Measurements from ENCODE around the gene PLCL1. TPM values are rescaled to one million over a fixed set of nuclear protein-coding genes. Genes with fewer than 3 reads are reported as not detected.

The PLCL1 gene
- total RNA-seq, 4 donors from 2014 or later = 6.6 to 10.0 (median 7.9) TPM

DNA sequence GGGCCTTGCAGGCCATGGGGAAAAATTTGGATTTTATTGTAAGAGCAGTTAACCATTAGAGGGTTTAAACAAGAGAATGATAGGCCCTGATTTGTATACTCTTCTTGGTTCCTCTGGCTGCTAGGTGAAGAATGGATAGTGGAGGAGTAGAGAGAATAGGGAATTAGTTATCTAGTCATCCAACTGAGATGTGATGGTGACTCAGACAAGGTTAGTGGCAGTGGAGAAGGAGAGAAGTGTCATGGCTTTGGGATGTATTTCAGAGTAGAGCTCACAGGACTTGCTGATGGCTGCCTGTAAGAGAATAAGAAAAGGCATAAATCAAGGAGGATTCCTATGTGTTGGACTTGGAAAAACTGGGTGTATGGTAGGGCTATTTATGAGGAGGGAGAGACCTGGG, 169.4 kb downstream of the PLCL1 start:
- peaks cover 0 to 17% (median 0%) of the 10 kb centered on the region in 4 donors for H3K4me1 ChIP-seq
- no peak overlapping the region for H3K4me3 ChIP-seq
- no peak overlapping the region for H3K27ac ChIP-seq
- no peaks in the 10 kb centered on the region for H3K27me3 ChIP-seq
- H3K9me3 ChIP-seq = no peaks in the 10 kb centered on the region
- no peak for DNase-seq (ENCODE audit: low spot score in 2 of 2)
- TF ChIP-seq, protein P1, sequence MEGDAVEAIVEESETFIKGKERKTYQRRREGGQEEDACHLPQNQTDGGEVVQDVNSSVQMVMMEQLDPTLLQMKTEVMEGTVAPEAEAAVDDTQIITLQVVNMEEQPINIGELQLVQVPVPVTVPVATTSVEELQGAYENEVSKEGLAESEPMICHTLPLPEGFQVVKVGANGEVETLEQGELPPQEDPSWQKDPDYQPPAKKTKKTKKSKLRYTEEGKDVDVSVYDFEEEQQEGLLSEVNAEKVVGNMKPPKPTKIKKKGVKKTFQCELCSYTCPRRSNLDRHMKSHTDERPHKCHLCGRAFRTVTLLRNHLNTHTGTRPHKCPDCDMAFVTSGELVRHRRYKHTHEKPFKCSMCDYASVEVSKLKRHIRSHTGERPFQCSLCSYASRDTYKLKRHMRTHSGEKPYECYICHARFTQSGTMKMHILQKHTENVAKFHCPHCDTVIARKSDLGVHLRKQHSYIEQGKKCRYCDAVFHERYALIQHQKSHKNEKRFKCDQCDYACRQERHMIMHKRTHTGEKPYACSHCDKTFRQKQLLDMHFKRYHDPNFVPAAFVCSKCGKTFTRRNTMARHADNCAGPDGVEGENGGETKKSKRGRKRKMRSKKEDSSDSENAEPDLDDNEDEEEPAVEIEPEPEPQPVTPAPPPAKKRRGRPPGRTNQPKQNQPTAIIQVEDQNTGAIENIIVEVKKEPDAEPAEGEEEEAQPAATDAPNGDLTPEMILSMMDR (IDR thresholded peaks at IDR 0.05) = no peak
- TF ChIP-seq EP300 (IDR thresholded peaks at IDR 0.05) (no peak), POLR2A (IDR thresholded peaks at IDR 0.05) (no peak)
- no peaks in the 10 kb centered on the region for H3K36me3 ChIP-seq

DNA sequence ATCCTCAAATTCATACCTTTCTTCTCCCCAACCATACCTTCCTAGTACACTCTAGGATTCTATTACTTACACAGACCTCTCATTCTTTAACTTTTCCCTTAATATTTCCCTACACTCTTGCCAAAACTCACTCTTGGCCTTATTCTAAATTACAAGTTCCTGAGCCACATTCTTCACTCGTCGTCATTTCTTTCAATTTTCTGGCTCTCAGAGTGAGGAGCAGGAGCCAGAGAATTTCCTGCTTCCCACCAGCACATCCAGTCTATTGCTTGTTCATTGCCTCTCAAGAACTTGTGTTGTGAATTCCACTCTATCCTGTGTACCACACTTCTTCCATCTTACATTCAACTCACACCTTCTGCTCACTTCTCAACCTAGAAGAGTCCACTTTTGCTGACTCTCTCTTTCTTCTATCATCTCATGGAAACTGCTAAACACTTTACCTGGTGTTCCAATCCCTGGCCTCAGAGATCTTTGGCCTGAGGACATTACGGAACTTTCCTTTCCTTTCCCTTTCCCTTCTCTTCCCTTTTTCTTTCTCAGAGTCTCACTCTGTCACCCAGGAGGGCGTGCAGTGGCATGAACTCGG, 171.6 kb downstream of the PLCL1 start:
- H3K27me3 ChIP-seq = no peaks in the 10 kb centered on the region
- H3K27ac ChIP-seq = no peak overlapping the region
- H3K4me1 ChIP-seq = peaks cover 0 to 17% (median 0%) of the 10 kb centered on the region in 4 donors
- no peaks in the 10 kb centered on the region for H3K9me3 ChIP-seq
- TF ChIP-seq EP300 (IDR thresholded peaks at IDR 0.05) (no peak), POLR2A (IDR thresholded peaks at IDR 0.05) (no peak)
- TF ChIP-seq, protein P1 (IDR thresholded peaks at IDR 0.05) = no peak
- WGBS, 2 donors = 68 to 74% methylated on average over 5 of the region's 5 CpGs
- DNase-seq (ENCODE audit: low spot score in 2 of 2) = no peak
- H3K36me3 ChIP-seq = no peaks in the 10 kb centered on the region
- H3K4me3 ChIP-seq = no peak overlapping the region

- WGBS, 2 donors = 66 to 69% methylated on average over 4 of the region's 4 CpGs
- H3K4me1 ChIP-seq = no peaks in the 10 kb centered on the region
Measured at GRCh38 chr2:197978971-197979370, 174.6 kb downstream of the PLCL1 start.

DNA sequence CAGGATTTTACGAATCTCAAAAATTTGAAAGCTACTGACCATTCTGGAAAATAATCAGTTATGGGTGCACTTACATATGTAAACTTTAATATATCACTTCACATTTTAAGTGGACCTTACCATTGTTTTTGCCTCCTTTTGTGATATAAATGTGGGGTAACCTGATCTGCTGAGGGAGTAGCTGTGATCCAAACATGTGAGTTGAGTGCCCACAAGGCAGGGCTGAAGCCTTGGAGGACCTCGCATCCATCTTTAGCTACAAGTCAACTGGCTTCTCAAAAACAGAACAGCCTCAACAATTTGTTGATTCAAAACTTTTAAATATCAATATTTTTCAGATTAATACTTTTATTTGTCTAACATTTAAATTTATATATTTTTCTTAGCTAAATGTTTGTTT, 178.2 kb downstream of the PLCL1 start:
- Histone ChIP-seq H3K27me3 (no peaks in the 10 kb centered on the region), H3K4me3 (no peak overlapping the region), H3K9me3 (no peaks in the 10 kb centered on the region), H3K36me3 (no peaks in the 10 kb centered on the region), H3K27ac (no peak overlapping the region), H3K4me1 (no peaks in the 10 kb centered on the region)
- no peak for DNase-seq (ENCODE audit: low spot score in 2 of 2)
- 88 to 93% methylated on average over 2 of the region's 2 CpGs for WGBS, 2 donors
- TF ChIP-seq EP300 (IDR thresholded peaks at IDR 0.05) (no peak), POLR2A (IDR thresholded peaks at IDR 0.05) (no peak)
- TF ChIP-seq, protein P1 (IDR thresholded peaks at IDR 0.05) = no peak

More at GRCh38 chr2:197978971-197979370, 174.6 kb downstream of the PLCL1 start:
- DNase-seq (ENCODE audit: low spot score in 2 of 2) = no peak
- no peaks in the 10 kb centered on the region for H3K9me3 ChIP-seq
- H3K27ac ChIP-seq = no peak overlapping the region
- H3K36me3 ChIP-seq = no peaks in the 10 kb centered on the region
- TF ChIP-seq POLR2A (IDR thresholded peaks at IDR 0.05) (no peak), EP300 (IDR thresholded peaks at IDR 0.05) (no peak)
- TF ChIP-seq, protein P1 (IDR thresholded peaks at IDR 0.05) = no peak
- no peak overlapping the region for H3K4me3 ChIP-seq
- H3K27me3 ChIP-seq = no peaks in the 10 kb centered on the region

GRCh38 chr2:197985029-197985638, 180.7 kb downstream of the PLCL1 start:
- Histone ChIP-seq H3K27me3 (no peaks in the 10 kb centered on the region), H3K9me3 (no peaks in the 10 kb centered on the region), H3K4me3 (no peak overlapping the region), H3K27ac (no peak overlapping the region), H3K36me3 (no peaks in the 10 kb centered on the region), H3K4me1 (no peaks in the 10 kb centered on the region)
- 98 to 100% methylated on average over 2 of the region's 2 CpGs for whole genome bisulfite sequencing, 2 donors
- TF ChIP-seq POLR2A (IDR thresholded peaks at IDR 0.05) = no peak
- TF ChIP-seq, protein P1 (IDR thresholded peaks at IDR 0.05) = no peak
- TF ChIP-seq EP300 (IDR thresholded peaks at IDR 0.05) = no peak
- DNase-seq (ENCODE audit: low spot score in 2 of 2) = no peak
